ENCODE results near the gene WNT2B.
"Not testable (repeated sequence)": the region's sequence is repeated elsewhere in the genome, so short reads cannot be mapped to it uniquely, and the experiment has no call there.

WNT2B gene

GRCh38 chr1:112508278-112509004 lies at the start of gene WNT2B:
TSS of gene WNT2B (plus strand) at chr1:112508965. CDS start at chr1:112509263, 298 bp downstream.
- peaks cover 54 to 79% (median 65%) of the 10 kb centered on the region in 11 experiments for H3K27me3 ChIP-seq
- peaks cover 0 to 22% (median 0%) of the 10 kb centered on the region in 11 experiments; a peak in 4 of 22 replicates for H4K20me1 ChIP-seq
- TF ChIP-seq Cebpa-rat (IDR thresholded peaks at IDR 0.05): no peak
- no peak within 1 kb of the TSS for H3K27ac ChIP-seq
- H3K9me3 ChIP-seq (replicated peaks in 1 of 11): peaks cover 0 to 9% (median 0%) of the 10 kb centered on the region in 11 experiments; a peak in 5 of 22 replicates
- H3K4me2 ChIP-seq: peak within 1 kb of the TSS; percentile 89 to 98 (median 96)
- H3K9ac ChIP-seq: peak within 1 kb of the TSS in 10 of 11 experiments; percentile 1 to 68 (median 42); a peak in 18 of 22 replicates
- peak within 1 kb of the TSS; percentile 50 to 72 (median 64) for H3K4me3 ChIP-seq
- H3K36me3 ChIP-seq: no peaks in the 10 kb centered on the region
- H3K4me1 ChIP-seq: peaks cover 8 to 41% (median 34%) of the 10 kb centered on the region in 10 experiments; a peak in 18 of 20 replicates

GRCh38 chr1:112460615-112461014 lies 48.1 kb upstream of the WNT2B start:
- Histone ChIP-seq H3K9me3 (replicated peaks in 1 of 11) (no peaks in the 10 kb centered on the region), H3K27me3 (no peaks in the 10 kb centered on the region), H3K36me3 (peaks cover 22 to 54% (median 28%) of the 10 kb centered on the region in 11 experiments), H3K4me3 (no peak overlapping the region), H4K20me1 (no peaks in the 10 kb centered on the region), H3K4me1 (peaks cover under 1 to 6% (median 2%) of the 10 kb centered on the region in 10 experiments; a peak in 13 of 20 replicates), H3K27ac (no peak overlapping the region), H3K9ac (no peak overlapping the region), H3K4me2 (no peak overlapping the region)
- TF ChIP-seq Cebpa-rat (IDR thresholded peaks at IDR 0.05): no peak

- Histone ChIP-seq H3K4me2 (no peak overlapping the region), H3K4me3 (no peak overlapping the region), H3K27ac (no peak overlapping the region)
These were observed 47.4 kb upstream of the WNT2B start for GRCh38 chr1:112461200-112461871.

GRCh38 chr1:112462953-112463279 lies 45.8 kb upstream of the WNT2B start:
- Histone ChIP-seq H3K4me1 (peaks cover 13 to 24% (median 17%) of the 10 kb centered on the region in 10 experiments; a peak in 18 of 20 replicates), H3K4me2 (no peak overlapping the region), H3K27me3 (no peaks in the 10 kb centered on the region), H3K36me3 (peaks cover 0 to 31% (median 6%) of the 10 kb centered on the region in 11 experiments; a peak in 11 of 22 replicates), H3K27ac (no peak overlapping the region), H3K9ac (no peak overlapping the region), H3K9me3 (replicated peaks in 1 of 11) (no peaks in the 10 kb centered on the region), H3K4me3 (no peak overlapping the region), H4K20me1 (no peaks in the 10 kb centered on the region)
- no peak for TF ChIP-seq Cebpa-rat (IDR thresholded peaks at IDR 0.05)

More at GRCh38 chr1:112461200-112461871, 47.4 kb upstream of the WNT2B start:
- no peaks in the 10 kb centered on the region for H3K27me3 ChIP-seq
- no peak for TF ChIP-seq Cebpa-rat (IDR thresholded peaks at IDR 0.05)
- H4K20me1 ChIP-seq: no peaks in the 10 kb centered on the region
- no peaks in the 10 kb centered on the region for H3K9me3 ChIP-seq (replicated peaks in 1 of 11)
- peaks cover 6 to 10% (median 8%) of the 10 kb centered on the region in 10 experiments; a peak in 15 of 20 replicates for H3K4me1 ChIP-seq
- H3K36me3 ChIP-seq: peaks cover 14 to 46% (median 21%) of the 10 kb centered on the region in 11 experiments
- H3K9ac ChIP-seq: no peak overlapping the region

- Histone ChIP-seq H3K4me2 (peak overlapping the region in 1 of 11 experiments; percentile 7; a peak in 1 of 22 replicates), H4K20me1 (no peaks in the 10 kb centered on the region), H3K36me3 (peaks cover 0 to 16% (median 0%) of the 10 kb centered on the region in 11 experiments; a peak in 3 of 22 replicates), H3K4me1 (peaks cover 13 to 28% (median 17%) of the 10 kb centered on the region in 10 experiments; a peak in 18 of 20 replicates), H3K9me3 (replicated peaks in 1 of 11) (no peaks in the 10 kb centered on the region), H3K9ac (no peak overlapping the region), H3K27me3 (no peaks in the 10 kb centered on the region), H3K27ac (no peak overlapping the region), H3K4me3 (no peak overlapping the region)
- TF ChIP-seq Cebpa-rat (IDR thresholded peaks at IDR 0.05): no peak
These were observed 44.3 kb upstream of the WNT2B start for GRCh38 chr1:112464501-112464900.

- no peak overlapping the region for H3K4me3 ChIP-seq
- no peaks in the 10 kb centered on the region for H3K27me3 ChIP-seq
- peak overlapping the region in 4 of 11 experiments; percentile 78 to 88 (median 82); a peak in 7 of 22 replicates for H3K4me2 ChIP-seq
- peaks cover 0 to 15% (median 0%) of the 10 kb centered on the region in 11 experiments; a peak in 3 of 22 replicates for H3K36me3 ChIP-seq
- no peak overlapping the region; a peak in 1 of 22 replicates for H3K9ac ChIP-seq
- no peak for TF ChIP-seq Cebpa-rat (IDR thresholded peaks at IDR 0.05)
- H3K9me3 ChIP-seq (replicated peaks in 1 of 11): no peaks in the 10 kb centered on the region
- H4K20me1 ChIP-seq: no peaks in the 10 kb centered on the region
- peaks cover 13 to 28% (median 17%) of the 10 kb centered on the region in 10 experiments; a peak in 18 of 20 replicates for H3K4me1 ChIP-seq
- H3K27ac ChIP-seq: 0 out of 22 replicates have a peak overlapping the region, but pooled peaks of 1 of the 11 experiments have one; percentile 25
These were observed 43.6 kb upstream of the WNT2B start for GRCh38 chr1:112465122-112465521.

- no peaks in the 10 kb centered on the region for H3K9me3 ChIP-seq (replicated peaks in 1 of 11)
- no peaks in the 10 kb centered on the region for H3K27me3 ChIP-seq
- peaks cover 13 to 32% (median 17%) of the 10 kb centered on the region in 10 experiments; a peak in 18 of 20 replicates for H3K4me1 ChIP-seq
- peak overlapping the region; percentile 5 to 55 (median 24); a peak in 12 of 20 replicates for H3K4me3 ChIP-seq
- peak overlapping the region in 10 of 11 experiments; percentile 4 to 70 (median 32); a peak in 13 of 22 replicates for H3K27ac ChIP-seq
- peaks cover 0 to 7% (median 0%) of the 10 kb centered on the region in 11 experiments; a peak in 3 of 22 replicates for H3K36me3 ChIP-seq
- no peak for TF ChIP-seq Cebpa-rat (IDR thresholded peaks at IDR 0.05)
- peak overlapping the region; percentile 50 to 89 (median 68) for H3K4me2 ChIP-seq
- peak overlapping the region; percentile 12 to 75 (median 53) for H3K9ac ChIP-seq
- H4K20me1 ChIP-seq: no peaks in the 10 kb centered on the region
These were observed 42.6 kb upstream of the WNT2B start for GRCh38 chr1:112466078-112466660.

- H3K4me1 ChIP-seq: peaks cover 13 to 35% (median 17%) of the 10 kb centered on the region in 10 experiments; a peak in 18 of 20 replicates
- not testable (repeated sequence) for H3K36me3 ChIP-seq; H4K20me1 ChIP-seq; H3K27ac ChIP-seq; H3K9ac ChIP-seq; H3K4me3 ChIP-seq; H3K27me3 ChIP-seq; H3K9me3 ChIP-seq (replicated peaks in 1 of 11); H3K4me2 ChIP-seq
These were observed 38.4 kb upstream of the WNT2B start for GRCh38 chr1:112470324-112470723.

Measured in BLaER1 treated with 17β-estradiol and CSF1 and Interleukin-3, amounts not matched to agents 10 nM and 100 nM (cell line).